Caco-2 (cell line): ENCODE data around the gene TTK. TPM values are rescaled to one million over a fixed set of nuclear protein-coding genes. Genes with fewer than 3 reads are reported as not detected.
A peak's percentile ranks its signal among the peaks of the same experiment; 100 is the strongest.
"Not testable (repeated sequence)": the region's sequence is repeated elsewhere in the genome, so short reads cannot be mapped to it uniquely, and the experiment has no call there.

Source experiments
- BruUV-seq: library from RNA; stranded (reverse); fragments of 400-500 nt; replicated peaks from 2 replicates; lab custom pipeline; 2021; lab: Mats Ljungman, UMichigan
- CTCF ChIA-PET: fragments of 300-600 bp; sonication (Branson Sonifier 250); formaldehyde crosslinking; loops from one replicate; lab custom pipeline; 2022; ENCODE audit warnings: antibody characterized with exemption; lab: Charles Lee
- POLR2A ChIA-PET: fragments of 300-600 bp; sonication (Branson Sonifier 250); formaldehyde crosslinking; loops from one replicate; lab custom pipeline; 2022; ENCODE audit warnings: antibody characterized with exemption; lab: Charles Lee
- DNase-seq, 2 experiments: peaks; one replicate each; pipeline versions ENCODE4 v3.0.0 to v3.0.0-alpha.2; 2020 to 2022
- H3K27me3 ChIP-seq: replicated peaks from 2 replicates; pipeline ENCODE4 v1.6.0; 2011; ENCODE audit warnings: low read length; ENCODE audit not compliant: control insufficient read depth, insufficient read depth
- H3K36me3 ChIP-seq: 2 replicates; pipeline ENCODE4 v1.5.1; 2011; ENCODE audit warnings: low read length; ENCODE audit not compliant: control insufficient read depth, insufficient read depth
- H3K4me1 ChIP-seq: fragments of 250-450 bp; sonication (Bioruptor Pico); 2 replicates; pipeline ENCODE4 v1.5.1; 2020; ENCODE audit warnings: mild to moderate bottlenecking
- H3K4me3 ChIP-seq: 2 replicates; pipeline ENCODE4 v1.5.1; 2011; ENCODE audit warnings: low read depth, mild to moderate bottlenecking, control low read depth, low read length
- H3K9me3 ChIP-seq: fragments of 250-450 bp; sonication (Bioruptor Pico); 2 replicates; pipeline ENCODE4 v1.5.1; 2020; ENCODE audit warnings: mild to moderate bottlenecking, moderate library complexity
- H3K27ac Mint-ChIP-seq: one replicate; pipeline ENCODE4 v1.8.0; 2022; ENCODE audit warnings: mixed read lengths; ENCODE audit not compliant: unreplicated experiment
- H3K27me3 Mint-ChIP-seq: one replicate; pipeline ENCODE4 v1.8.0; 2022; ENCODE audit warnings: mixed read lengths; ENCODE audit not compliant: insufficient read depth, unreplicated experiment
- H3K36me3 Mint-ChIP-seq: one replicate; pipeline ENCODE4 v1.8.0; 2022; ENCODE audit warnings: mild to moderate bottlenecking, mixed read lengths; ENCODE audit not compliant: insufficient read depth, unreplicated experiment
- H3K4me1 Mint-ChIP-seq: one replicate; pipeline ENCODE4 v1.8.0; 2022; ENCODE audit warnings: low read depth, mixed read lengths; ENCODE audit not compliant: unreplicated experiment
- H3K4me3 Mint-ChIP-seq: one replicate; pipeline ENCODE4 v1.8.0; 2022; ENCODE audit warnings: mild to moderate bottlenecking, moderate library complexity, mixed read lengths; ENCODE audit not compliant: unreplicated experiment
- H3K9me3 Mint-ChIP-seq: one replicate; pipeline ENCODE4 v1.8.0; 2022; ENCODE audit warnings: mixed read lengths; ENCODE audit not compliant: unreplicated experiment
- CTCF ChIP-seq, 2 experiments: fragments of 200-600 bp in 1 of 2; IDR thresholded peaks; 1 replicate in 1 of 2; 2 replicates in 1 of 2; pipeline versions ENCODE4 v1.5.1 to v1.8.0; 2011 to 2022; ENCODE audit warnings: antibody characterized with exemption in 1 of 2, control low read depth in 1 of 2, inconsistent platforms in 1 of 2, low read depth in 1 of 2, low read length in 1 of 2, mild to moderate bottlenecking in 1 of 2, moderate library complexity in 1 of 2; ENCODE audit not compliant: insufficient read depth in 1 of 2, severe bottlenecking in 1 of 2, unreplicated experiment in 1 of 2
- intact Hi-C: fragments of 100-400 bp; cut with micrococcal nuclease; formaldehyde crosslinking; loops from one replicate; pipeline ENCODE4 v1.10.0; 2022; ENCODE audit not compliant: unreplicated experiment
- total RNA-seq: library from RNA; stranded (reverse); gene quantifications from 2 replicates; pipeline ENCODE4 v1.2.3, GENCODE V29; 2022

The TTK gene
- total RNA-seq, 1 experiment from 2014 or later: 40.0 TPM

DNA sequence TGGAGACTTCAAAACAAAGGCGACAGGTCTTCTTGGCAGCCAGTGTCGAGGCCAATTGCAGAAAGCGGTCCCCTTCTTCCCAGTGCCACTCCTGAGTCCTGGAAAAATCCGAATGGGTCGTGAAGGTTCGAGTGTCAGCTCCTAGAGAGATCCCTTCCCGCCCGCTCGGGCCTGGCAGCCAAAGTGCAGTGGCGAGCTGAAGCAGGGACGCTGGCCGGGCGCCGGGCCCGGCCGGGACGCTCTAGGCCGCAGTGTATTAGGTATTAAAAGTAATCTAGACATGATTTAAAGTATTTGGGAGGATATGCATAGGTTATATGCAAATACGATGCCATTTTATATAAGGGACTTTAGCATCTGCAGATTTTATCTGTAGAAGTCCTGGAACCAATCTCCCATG is 66.0 kb downstream of the TTK start:
- H3K9me3 Mint-ChIP-seq, H3K4me1 ChIP-seq, H3K4me3 Mint-ChIP-seq, H3K27ac Mint-ChIP-seq, H3K36me3 ChIP-seq, intact Hi-C loops, H3K9me3 ChIP-seq, H3K4me3 ChIP-seq, CTCF ChIA-PET, H3K4me1 Mint-ChIP-seq, BruUV-seq, H3K27me3 Mint-ChIP-seq, DNase-seq, H3K27me3 ChIP-seq, H3K36me3 Mint-ChIP-seq, POLR2A ChIA-PET: not testable (repeated sequence)

DNA sequence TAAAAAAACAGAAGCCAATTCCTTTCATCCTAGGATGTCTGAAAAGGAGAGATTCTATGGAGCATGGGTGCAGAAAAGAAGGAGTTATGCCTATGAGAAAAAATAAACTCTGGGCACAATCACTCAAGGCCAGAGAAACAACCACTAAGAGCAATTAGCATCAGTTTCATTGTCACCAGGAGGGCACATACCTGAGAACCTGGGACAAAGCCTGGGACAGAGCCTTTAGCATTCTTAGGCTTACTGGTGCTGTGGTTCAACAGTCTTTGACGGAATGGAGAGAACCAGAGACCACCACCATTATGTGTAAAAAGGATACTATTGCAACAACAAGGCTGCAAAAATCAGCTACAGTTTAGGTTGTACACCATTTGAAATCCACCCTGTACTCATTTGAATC is 72.6 kb downstream of the TTK start:
- H3K9me3 Mint-ChIP-seq: no peaks in the 10 kb centered on the region
- POLR2A ChIA-PET: no interaction called here
- H3K4me1 Mint-ChIP-seq: no peaks in the 10 kb centered on the region
- DNase-seq: no peak
- Histone ChIP-seq H3K4me1 (no peaks in the 10 kb centered on the region), H3K27me3 (no peaks in the 10 kb centered on the region), H3K9me3 (no peaks in the 10 kb centered on the region), H3K36me3 (no peaks in the 10 kb centered on the region), H3K4me3 (no peak overlapping the region)
- intact Hi-C loops: no loop called here
- no peaks in the 10 kb centered on the region for H3K36me3 Mint-ChIP-seq
- H3K27me3 Mint-ChIP-seq: peaks cover 3% of the 10 kb centered on the region
- no TSS peak for BruUV-seq
- TF ChIP-seq CTCF (IDR thresholded peaks at IDR 0.05; ENCODE audit: insufficient read depth in 1 of 2, low read depth in 1 of 2, low read length in 1 of 2, severe bottlenecking in 1 of 2, unreplicated experiment in 1 of 2): no peak
- no peak overlapping the region for H3K4me3 Mint-ChIP-seq
- CTCF ChIA-PET: no interaction called here
- H3K27ac Mint-ChIP-seq: no peak overlapping the region

- intact Hi-C loops: no loop called here
- H3K4me1 ChIP-seq: no peaks in the 10 kb centered on the region
- DNase-seq: peak in 1 of 2 experiments; percentile 23
- CTCF ChIA-PET: no interaction called here
- no TSS peak for BruUV-seq
- Mint-ChIP-seq H3K27me3 (no peaks in the 10 kb centered on the region), H3K4me3 (no peak overlapping the region), H3K4me1 (no peaks in the 10 kb centered on the region), H3K9me3 (no peaks in the 10 kb centered on the region), H3K36me3 (no peaks in the 10 kb centered on the region), H3K27ac (no peak overlapping the region)
- no peak overlapping the region for H3K4me3 ChIP-seq
- TF ChIP-seq CTCF (IDR thresholded peaks at IDR 0.05; ENCODE audit: insufficient read depth in 1 of 2, low read depth in 1 of 2, low read length in 1 of 2, severe bottlenecking in 1 of 2, unreplicated experiment in 1 of 2): no peak
- H3K36me3 ChIP-seq: no peaks in the 10 kb centered on the region
- POLR2A ChIA-PET: interaction anchor here (0.6 kb wide), 1 partner anchor 66 kb away, joined by 3 read pairs; no protein-coding TSS in a partner anchor
- no peaks in the 10 kb centered on the region for H3K9me3 ChIP-seq
- H3K27me3 ChIP-seq: no peaks in the 10 kb centered on the region
These were observed 84.2 kb downstream of the TTK start for GRCh38 chr6:80088637-80089036.

DNA sequence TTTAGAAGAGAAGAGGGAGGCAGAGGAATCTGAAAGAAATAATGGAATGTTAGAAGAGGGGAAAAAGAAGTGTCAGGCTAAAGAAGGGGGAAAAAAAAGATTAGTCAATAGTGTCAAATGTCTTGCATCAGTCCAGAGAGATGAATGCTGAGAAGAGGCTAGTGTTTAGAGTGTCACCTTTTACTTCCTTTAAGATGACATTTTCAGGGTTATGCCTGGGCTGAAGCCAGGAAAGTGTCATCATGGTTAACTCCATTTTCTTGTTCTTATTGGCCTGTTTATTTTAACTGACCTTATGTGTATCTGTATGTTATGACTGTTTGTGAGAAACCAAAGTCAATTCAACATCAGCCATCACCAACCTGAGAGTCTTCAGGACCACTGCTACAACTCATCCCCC is 87.1 kb downstream of the TTK start:
- CTCF ChIA-PET: interaction anchor here (1.3 kb wide), 1 partner anchor 142 kb away, joined by 6 read pairs; no protein-coding TSS in a partner anchor

More for the DNA sequence above, 87.1 kb downstream of the TTK start:
- DNase-seq: no peak
- H3K4me1 ChIP-seq: no peaks in the 10 kb centered on the region
- H3K4me1 Mint-ChIP-seq: no peaks in the 10 kb centered on the region
- H3K36me3 ChIP-seq: no peaks in the 10 kb centered on the region
- H3K27me3 Mint-ChIP-seq: no peaks in the 10 kb centered on the region
- intact Hi-C loops: loop anchor here (10.0 kb wide), 1 partner anchor 217 kb away; no protein-coding TSS in a partner anchor
- H3K9me3 ChIP-seq: no peaks in the 10 kb centered on the region
- POLR2A ChIA-PET: no interaction called here
- no peak overlapping the region for H3K4me3 ChIP-seq
- no TSS peak for BruUV-seq
- H3K4me3 Mint-ChIP-seq: no peak overlapping the region
- TF ChIP-seq CTCF (IDR thresholded peaks at IDR 0.05; ENCODE audit: insufficient read depth in 1 of 2, low read depth in 1 of 2, low read length in 1 of 2, severe bottlenecking in 1 of 2, unreplicated experiment in 1 of 2): no peak
- H3K27me3 ChIP-seq: no peaks in the 10 kb centered on the region
- H3K27ac Mint-ChIP-seq: no peak overlapping the region
- H3K9me3 Mint-ChIP-seq: no peaks in the 10 kb centered on the region
- no peaks in the 10 kb centered on the region for H3K36me3 Mint-ChIP-seq
